ENCODE results near the gene BCCIP.

GRCh38 chr10:125795637-125796190 lies 27.6 kb upstream of the BCCIP start:
- TF ChIP-seq EZH2 (IDR thresholded peaks at IDR 0.05; ENCODE audit: borderline replicate concordance, low read depth, low read length, poor library complexity, severe bottlenecking) (no peak), CTCF (conservative IDR thresholded peaks at IDR 0.05; ENCODE audit: low read depth, low read length) (no peak)
